Measurements from ENCODE around the gene TNIK. TPM values are rescaled to one million over a fixed set of nuclear protein-coding genes. Genes with fewer than 3 reads are reported as not detected.

The TNIK gene
- polyA plus RNA-seq, 1 of the 3 experiments (the other 2 are of a cell fraction): 19.4 TPM

DNA sequence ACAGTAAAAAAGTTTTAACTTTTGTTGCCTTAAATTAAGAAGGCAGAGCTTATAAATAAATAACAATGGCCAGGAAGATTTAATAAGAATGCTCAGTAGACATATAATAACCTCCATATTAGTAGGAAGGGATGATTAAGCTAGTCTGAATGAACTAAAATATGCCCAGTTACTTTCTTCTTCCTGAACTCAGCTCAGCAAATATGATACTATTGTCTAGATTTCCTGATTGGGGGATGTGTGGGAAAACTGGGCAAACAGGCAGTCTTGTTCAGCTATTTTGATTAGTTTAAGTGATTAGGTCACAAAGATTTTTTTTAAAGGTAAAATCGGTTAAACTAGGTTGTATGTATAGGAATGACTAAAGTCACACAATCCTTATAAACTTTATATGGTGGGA is 266.5 kb downstream of the TNIK start:
- Histone ChIP-seq H3K4me3 (ENCODE audit: low read depth in 2 of 2, low read length in 1 of 2) (no peak overlapping the region), H3K79me2 (ENCODE audit: insufficient read depth) (no peaks in the 10 kb centered on the region; the same call in 1 of the 2 replicates), H2AFZ (ENCODE audit: low read depth) (no peak overlapping the region), H3K9me2 (no peaks in the 10 kb centered on the region), H3K9me3 (no peaks in the 10 kb centered on the region), H3K27me3 (ENCODE audit: insufficient read depth) (no peaks in the 10 kb centered on the region), H4K20me1 (ENCODE audit: insufficient read depth) (no peaks in the 10 kb centered on the region), H3K4me1 (ENCODE audit: control insufficient read depth in 1 of 2, insufficient read depth in 2 of 2, low read depth in 1 of 2, low read length in 1 of 2) (peaks cover 12 to 14% of the 10 kb centered on the region in 2 experiments), H3F3A (replicated peaks; ENCODE audit: insufficient read depth) (peaks cover 38% of the 10 kb centered on the region), H3K36me3 (replicated peaks in 1 of 2; ENCODE audit: control insufficient read depth in 1 of 2, insufficient read depth in 2 of 2, low read length in 1 of 2) (peaks cover 0 to 3% of the 10 kb centered on the region in 2 experiments), H3K4me2 (peak overlapping the region; percentile 27; the same call in 1 of the 2 replicates), H3K27ac (ENCODE audit: low read depth in 2 of 2, low read length in 1 of 2) (peak overlapping the region; percentile 64 to 95; a peak in 3 of 4 replicates), H3K9ac (peak overlapping the region; percentile 38; the same call in 1 of the 2 replicates)
- no peak for DNase-seq
- CTCF ChIA-PET: interaction anchor here (0.7 to 1.2 kb wide), 3 partner anchors 22 to 143 kb away, joined by 3 to 4 read pairs (median 3); no protein-coding TSS in a partner anchor
- 50% methylated on average over 1 of the region's 1 CpG for WGBS (ENCODE audit: low lambda C conversion rate)
- POLR2A ChIA-PET: no interaction called here
- TF ChIP-seq NFIC (IDR thresholded peaks at IDR 0.05; ENCODE audit: borderline replicate concordance): peak; percentile 41; the same call in 1 of the 2 replicates
- TF ChIP-seq RXRA (IDR thresholded peaks at IDR 0.05; ENCODE audit: borderline replicate concordance, low read depth): peak; percentile 45; the same call in 1 of the 2 replicates
- TF ChIP-seq FOSL2 (IDR thresholded peaks at IDR 0.05; ENCODE audit: borderline replicate concordance, low read depth): peak; percentile 22; the same call in 1 of the 2 replicates
- TF ChIP-seq YY1 (IDR thresholded peaks at IDR 0.05; ENCODE audit: low read depth): no peak
- no peak for TF ChIP-seq FOXJ3 (CRISPR knock-in tag; IDR thresholded peaks at IDR 0.05)
- TF ChIP-seq PBX3 (IDR thresholded peaks at IDR 0.05): peak; percentile 47; the same call in 1 of the 2 replicates
- TF ChIP-seq TAF1 (IDR thresholded peaks at IDR 0.05; ENCODE audit: borderline replicate concordance, low read depth, low read length): no peak
- TF ChIP-seq TCF12 (IDR thresholded peaks at IDR 0.05): peak; percentile 63
- TF ChIP-seq POLR2AphosphoS5 (IDR thresholded peaks at IDR 0.05; ENCODE audit: low read depth, low read length): no peak; the same call in 1 of the 2 replicates
- no peak for TF ChIP-seq ZBTB33 (IDR thresholded peaks at IDR 0.05; ENCODE audit: borderline replicate concordance, low read depth)
- TF ChIP-seq JUND (IDR thresholded peaks at IDR 0.05): peak; percentile 32; the same call in 1 of the 2 replicates
- TF ChIP-seq SIN3A (IDR thresholded peaks at IDR 0.05; ENCODE audit: borderline replicate concordance, low read depth, low read length): no peak
- peak in 1 of 2 experiments; percentile 51; a peak in 1 of 4 replicates for TF ChIP-seq EP300 (IDR thresholded peaks at IDR 0.05; ENCODE audit: borderline replicate concordance in 1 of 2, low read depth in 1 of 2, low read length in 1 of 2)

GRCh38 chr3:171192176-171192854 is 267.9 kb downstream of the TNIK start:
- no peak overlapping the region; a peak in 1 of 4 replicates for H3K4me3 ChIP-seq (ENCODE audit: low read depth in 2 of 2, low read length in 1 of 2)
- POLR2A ChIA-PET: no interaction called here
- H3K9ac ChIP-seq: peak overlapping the region; percentile 38; the same call in 1 of the 2 replicates
- H3F3A ChIP-seq (replicated peaks; ENCODE audit: insufficient read depth): peaks cover 27% of the 10 kb centered on the region
- CTCF ChIA-PET: interaction anchor here (0.8 to 1.2 kb wide), 2 partner anchors 142 to 268 kb away, joined by 3 read pairs; partner anchors contain the start of gene TNIK
- peaks cover 12 to 14% of the 10 kb centered on the region in 2 experiments for H3K4me1 ChIP-seq (ENCODE audit: control insufficient read depth in 1 of 2, insufficient read depth in 2 of 2, low read depth in 1 of 2, low read length in 1 of 2)
- no peaks in the 10 kb centered on the region for H3K9me3 ChIP-seq
- peak overlapping the region; percentile 64 to 95 for H3K27ac ChIP-seq (ENCODE audit: low read depth in 2 of 2, low read length in 1 of 2)
- no peak overlapping the region for H2AFZ ChIP-seq (ENCODE audit: low read depth)
- H4K20me1 ChIP-seq (ENCODE audit: insufficient read depth): no peaks in the 10 kb centered on the region
- DNase-seq: no peak
- H3K79me2 ChIP-seq (ENCODE audit: insufficient read depth): no peaks in the 10 kb centered on the region; the same call in 1 of the 2 replicates
- H3K27me3 ChIP-seq (ENCODE audit: insufficient read depth): no peaks in the 10 kb centered on the region
- H3K9me2 ChIP-seq: no peaks in the 10 kb centered on the region
- WGBS (ENCODE audit: low lambda C conversion rate): 2% methylated on average over 2 of the region's 2 CpGs
- H3K4me2 ChIP-seq: peak overlapping the region; percentile 27
- H3K36me3 ChIP-seq (replicated peaks in 1 of 2; ENCODE audit: control insufficient read depth in 1 of 2, insufficient read depth in 2 of 2, low read length in 1 of 2): no peaks in the 10 kb centered on the region
- TF ChIP-seq ELF1 (IDR thresholded peaks at IDR 0.05): peak; percentile 44; the same call in 1 of the 2 replicates
- no peak for TF ChIP-seq RFX5 (IDR thresholded peaks at IDR 0.05; ENCODE audit: low read length)
- TF ChIP-seq, protein P1, sequence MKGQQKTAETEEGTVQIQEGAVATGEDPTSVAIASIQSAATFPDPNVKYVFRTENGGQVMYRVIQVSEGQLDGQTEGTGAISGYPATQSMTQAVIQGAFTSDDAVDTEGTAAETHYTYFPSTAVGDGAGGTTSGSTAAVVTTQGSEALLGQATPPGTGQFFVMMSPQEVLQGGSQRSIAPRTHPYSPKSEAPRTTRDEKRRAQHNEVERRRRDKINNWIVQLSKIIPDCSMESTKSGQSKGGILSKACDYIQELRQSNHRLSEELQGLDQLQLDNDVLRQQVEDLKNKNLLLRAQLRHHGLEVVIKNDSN (IDR thresholded peaks at IDR 0.05; ENCODE audit: borderline replicate concordance, low read depth): no peak
- peak; percentile 72; the same call in 1 of the 2 replicates for TF ChIP-seq POLR2AphosphoS5 (IDR thresholded peaks at IDR 0.05; ENCODE audit: low read depth, low read length)
- TF ChIP-seq, protein P2, sequence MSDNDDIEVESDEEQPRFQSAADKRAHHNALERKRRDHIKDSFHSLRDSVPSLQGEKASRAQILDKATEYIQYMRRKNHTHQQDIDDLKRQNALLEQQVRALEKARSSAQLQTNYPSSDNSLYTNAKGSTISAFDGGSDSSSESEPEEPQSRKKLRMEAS (IDR thresholded peaks at IDR 0.05; ENCODE audit: low read depth): peak; percentile 62; the same call in 1 of the 2 replicates
- TF ChIP-seq NFIC (IDR thresholded peaks at IDR 0.05; ENCODE audit: borderline replicate concordance): peak; percentile 99
- peak; percentile 98 for TF ChIP-seq FOXM1 (IDR thresholded peaks at IDR 0.05; ENCODE audit: low read depth)
- TF ChIP-seq SMC3 (IDR thresholded peaks at IDR 0.05; ENCODE audit: low read depth, low read length): no peak
- TF ChIP-seq MEF2A (IDR thresholded peaks at IDR 0.05; ENCODE audit: borderline replicate concordance, low read depth): peak; percentile 97
- peak; percentile 67; the same call in 1 of the 2 replicates for TF ChIP-seq YY1 (IDR thresholded peaks at IDR 0.05; ENCODE audit: low read depth)
